Tongue (tissue), 2 donors: Measurements from ENCODE around the gene ITPR1. TPM values are rescaled to one million over a fixed set of nuclear protein-coding genes. Genes with fewer than 3 reads are reported as not detected.
"Not testable (repeated sequence)": the region's sequence is repeated elsewhere in the genome, so short reads cannot be mapped to it uniquely, and the experiment has no call there.

Source experiments
- DNase-seq: peaks from one replicate; pipeline ENCODE4 v3.0.0-alpha.2; 2015
- total RNA-seq: library from RNA; depleted of rRNA; stranded (reverse); fragments of >200 nt; gene quantifications from one replicate; pipeline ENCODE4 v1.2.3, GENCODE V29; 2014

ITPR1 gene
- total RNA-seq, 1 donor from 2014 or later = 47.3 TPM

DNA sequence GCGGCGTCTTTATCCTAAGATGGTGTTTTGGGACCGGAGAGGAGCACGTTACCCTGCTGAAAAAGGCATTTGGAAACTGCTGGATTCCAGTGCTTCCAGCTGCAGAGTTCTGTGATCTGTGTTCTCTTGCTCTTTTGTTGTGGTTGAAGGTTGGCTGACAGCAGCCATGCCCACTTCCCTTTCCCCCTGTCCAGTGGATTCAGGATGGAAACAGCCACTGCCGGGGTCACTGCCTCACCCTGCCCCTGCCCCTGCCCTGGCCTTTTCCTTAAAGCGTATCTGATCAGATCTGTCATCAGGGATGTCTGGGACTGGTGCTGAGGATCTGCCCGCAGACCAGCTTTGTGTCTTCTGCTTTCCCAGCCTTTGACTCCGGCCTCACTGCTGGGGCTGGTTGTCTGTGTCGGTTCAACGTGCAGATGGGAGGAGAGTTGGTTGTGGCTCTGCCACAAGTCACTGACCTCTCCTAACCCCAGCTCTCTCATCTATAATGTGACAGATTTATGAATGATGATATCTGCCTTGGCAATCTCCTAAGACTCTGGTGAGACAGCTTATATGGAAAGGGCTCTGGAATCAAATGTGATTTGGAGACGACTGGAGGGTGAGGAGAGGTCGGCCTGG, 266.7 kb downstream of the ITPR1 start:
- no peak for DNase-seq

DNA sequence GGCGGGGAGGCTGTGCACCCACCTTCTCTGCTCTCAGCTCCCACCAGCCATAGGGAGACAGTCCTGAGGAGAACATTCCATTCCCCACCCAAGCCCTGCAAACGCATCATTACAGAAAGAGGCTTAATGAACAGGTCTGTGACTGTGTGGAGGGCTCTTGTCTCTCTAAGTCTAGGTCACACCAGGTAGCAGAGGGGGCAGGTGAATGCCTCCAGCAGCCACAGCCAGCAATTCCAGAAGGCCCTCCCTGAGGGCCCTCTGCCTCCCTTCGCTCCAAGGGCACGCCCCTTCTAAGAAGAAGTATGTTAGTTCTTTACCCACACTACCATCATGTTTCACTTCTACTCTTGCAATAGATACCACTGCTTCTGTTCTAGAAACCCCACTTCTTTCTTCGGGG, 268.6 kb downstream of the ITPR1 start:
- DNase-seq = no peak

GRCh38 chr3:4762481-4763230, 269.5 kb downstream of the ITPR1 start:
- DNase-seq = not testable (repeated sequence)

DNA sequence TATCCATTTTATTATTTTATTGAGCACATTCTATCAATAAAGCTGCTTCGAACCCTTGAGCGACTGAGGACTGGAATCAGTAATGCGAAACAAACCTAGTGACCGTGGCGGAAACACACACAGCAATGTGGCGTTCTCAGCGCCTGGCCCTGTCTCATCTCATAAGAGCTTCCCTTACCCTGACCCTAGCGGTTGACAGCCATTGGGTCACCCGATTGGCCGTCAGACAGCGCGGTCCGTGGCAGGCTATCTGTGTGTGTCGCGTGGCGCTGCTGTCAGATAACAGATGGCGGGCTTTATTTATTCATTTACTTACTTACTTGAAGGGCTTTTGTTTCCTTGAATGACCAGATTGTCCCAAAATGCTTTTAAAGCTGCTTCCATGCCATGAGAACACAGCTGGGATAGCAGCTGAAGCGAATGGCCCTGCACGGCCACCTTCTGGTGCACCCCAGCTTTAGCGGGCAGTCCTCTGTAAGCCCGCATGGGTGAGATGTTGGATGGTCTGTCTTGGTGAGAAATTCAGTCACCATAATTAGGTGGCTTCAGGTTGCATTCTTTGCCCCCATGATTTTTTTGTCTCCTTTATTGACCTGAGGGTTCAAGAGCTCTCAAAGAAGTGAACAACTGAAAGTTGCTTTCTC, 270.6 kb downstream of the ITPR1 start:
- no peak for DNase-seq

GRCh38 chr3:4765212-4765611, 272.1 kb downstream of the ITPR1 start:
- no peak for DNase-seq

GRCh38 chr3:4766263-4766662, 273.1 kb downstream of the ITPR1 start:
- DNase-seq = no peak

- DNase-seq = no peak
These were observed 273.8 kb downstream of the ITPR1 start for GRCh38 chr3:4766716-4767499.

- DNase-seq = no peak
These were observed 274.9 kb downstream of the ITPR1 start for GRCh38 chr3:4768021-4768420.

GRCh38 chr3:4768521-4768920, 275.4 kb downstream of the ITPR1 start:
- no peak for DNase-seq

DNA sequence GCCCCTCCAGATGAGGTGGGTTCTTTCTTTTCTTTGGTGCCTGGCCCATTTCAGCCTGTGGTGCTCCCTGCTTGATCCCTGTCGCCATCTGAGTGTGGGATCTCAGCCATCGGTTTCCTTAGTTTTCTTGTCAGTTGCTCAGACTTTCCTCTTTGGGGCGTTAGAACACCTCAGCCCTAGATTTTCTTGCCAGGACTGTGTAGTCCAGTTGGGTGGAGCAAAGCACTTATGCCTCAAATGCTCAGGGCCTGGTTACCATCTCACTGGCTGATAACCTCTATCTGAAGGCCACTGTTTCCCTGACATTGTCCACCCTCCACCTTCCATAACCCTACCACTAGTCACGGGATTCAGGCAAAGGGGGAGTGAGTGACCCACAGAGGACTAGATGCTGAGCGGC, 277.4 kb downstream of the ITPR1 start:
- DNase-seq = no peak

- no peak for DNase-seq
These were observed 278.1 kb downstream of the ITPR1 start for GRCh38 chr3:4771243-4771642.

DNA sequence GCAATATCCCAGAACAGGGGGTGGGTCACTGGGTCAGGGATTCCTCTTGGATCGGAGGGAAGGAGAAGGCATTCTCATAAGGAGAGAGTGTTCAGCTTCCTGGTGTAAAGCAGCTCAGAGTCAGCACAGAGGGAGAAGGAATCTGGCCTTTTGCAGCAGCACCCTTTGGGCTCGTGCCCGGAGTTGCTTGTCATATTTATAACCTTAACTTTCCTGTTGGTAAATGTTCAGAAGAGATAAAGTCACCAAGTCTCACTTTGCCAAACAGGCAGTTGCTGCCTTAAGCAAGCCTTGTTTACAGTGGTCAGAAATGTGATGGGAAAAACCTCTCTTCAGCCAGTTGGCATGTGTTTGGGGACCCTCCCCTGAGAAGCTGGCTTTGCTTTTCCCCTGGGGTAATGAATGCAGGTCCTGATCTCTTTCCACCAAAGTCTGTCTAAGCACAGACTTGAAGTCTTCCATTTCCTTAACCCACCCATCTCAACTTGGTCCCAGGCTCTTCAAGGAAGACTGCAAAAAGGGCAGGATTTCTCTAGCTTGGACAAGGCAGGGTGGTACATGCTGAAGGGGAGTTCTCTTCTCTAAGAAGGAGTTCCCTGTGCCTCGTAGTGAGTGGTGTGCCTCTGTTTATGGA, 279.1 kb downstream of the ITPR1 start:
- DNase-seq = peak; percentile 29

DNA sequence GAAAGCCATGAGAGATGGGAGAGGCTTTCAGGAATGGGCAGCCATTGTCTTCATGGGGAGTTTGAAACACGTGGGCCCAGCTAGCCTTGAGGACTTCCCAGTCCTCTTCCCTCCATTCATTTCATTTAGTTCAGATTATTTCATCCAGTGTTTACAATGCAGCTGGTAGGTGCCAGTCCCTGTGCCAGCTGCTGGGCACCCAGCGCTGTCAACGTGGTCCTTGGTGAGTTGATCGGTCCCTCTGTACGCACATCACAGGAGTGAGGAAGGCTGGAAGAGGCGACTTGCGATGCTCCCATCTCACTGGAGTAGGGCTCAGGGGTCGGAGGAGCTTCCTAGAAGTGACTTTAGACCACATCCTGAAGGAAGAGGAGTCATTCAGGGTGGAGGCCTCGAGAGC, 279.7 kb downstream of the ITPR1 start:
- DNase-seq = no peak

DNA sequence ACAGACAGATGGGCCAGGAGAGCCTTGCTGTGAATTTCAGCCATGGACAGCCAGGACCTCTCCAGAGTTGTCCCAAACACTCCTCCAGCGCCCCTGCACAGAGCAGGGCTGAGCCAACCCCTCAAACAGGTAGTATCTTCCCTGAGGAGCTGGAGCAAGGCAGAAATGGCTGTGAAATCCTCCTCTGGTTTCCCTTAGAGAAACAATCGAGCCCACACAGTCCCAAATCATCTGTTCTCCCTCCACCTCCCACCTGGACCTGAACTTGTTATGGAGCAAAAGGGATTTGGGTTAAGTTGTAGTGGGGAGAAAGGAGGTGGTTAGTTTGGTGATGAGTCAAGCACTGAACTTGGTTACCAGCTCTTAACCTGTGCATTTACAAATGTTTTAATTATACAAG, 280.4 kb downstream of the ITPR1 start:
- no peak for DNase-seq

- no peak for DNase-seq
These were observed 281.4 kb downstream of the ITPR1 start for GRCh38 chr3:4774531-4774930.

DNA sequence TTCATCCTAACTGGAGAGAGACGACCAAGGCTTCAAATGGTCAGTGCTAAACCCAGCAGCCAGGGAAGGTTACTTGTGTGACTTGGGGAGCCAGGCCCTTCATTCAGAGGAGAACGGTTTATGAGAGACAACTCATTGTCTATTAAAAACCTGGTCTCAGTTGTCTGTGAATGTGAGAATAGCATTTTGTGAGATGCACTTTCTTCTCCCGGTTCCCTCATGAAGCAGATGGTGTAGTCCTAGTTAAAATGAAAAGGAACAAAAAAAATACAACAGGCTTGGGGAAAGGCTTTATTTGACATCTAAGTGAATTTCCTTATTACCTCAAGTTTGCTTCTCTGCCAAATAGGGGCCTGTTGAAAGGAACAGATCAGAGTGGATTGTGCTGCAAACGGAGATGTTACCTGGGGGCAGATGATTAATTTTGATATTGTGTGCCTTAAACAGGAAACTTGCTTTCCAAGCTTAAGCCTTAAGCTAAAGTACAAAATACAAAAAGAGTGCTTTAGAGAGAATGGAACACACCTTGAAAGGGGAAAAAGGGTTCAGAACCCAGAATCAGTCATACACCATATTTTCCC, 283.3 kb downstream of the ITPR1 start:
- DNase-seq = peak; percentile 65

DNA sequence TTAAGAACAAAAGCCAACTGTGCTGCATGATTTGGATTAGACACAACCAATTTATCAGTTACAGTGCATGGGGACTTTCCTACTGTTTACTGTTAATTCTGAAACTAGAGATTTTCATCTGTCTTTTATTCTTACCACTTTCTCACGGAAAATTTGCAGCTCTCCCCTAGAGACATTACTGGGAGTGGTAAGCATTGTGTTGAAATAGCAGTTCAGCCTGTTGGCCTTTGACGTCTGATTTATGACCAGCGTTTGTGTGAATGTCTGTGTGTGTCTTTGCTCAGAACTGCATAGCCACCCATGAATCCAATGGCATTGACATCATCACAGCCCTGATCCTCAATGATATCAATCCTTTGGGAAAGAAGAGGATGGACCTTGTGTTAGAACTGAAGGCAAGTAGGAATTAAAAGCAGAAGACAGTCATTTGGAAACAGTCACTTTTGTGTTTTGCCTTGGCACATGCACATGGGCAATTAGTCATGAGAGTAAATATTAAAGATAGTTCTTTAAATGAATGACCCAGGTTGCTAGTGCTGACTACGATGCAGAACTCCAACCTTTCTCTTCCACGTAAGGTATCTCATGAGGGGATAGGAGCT, 283.9 kb downstream of the ITPR1 start:
- DNase-seq = peak; percentile 65

GRCh38 chr3:4778119-4778518, 285.0 kb downstream of the ITPR1 start:
- no peak for DNase-seq

GRCh38 chr3:4778740-4779139, 285.6 kb downstream of the ITPR1 start:
- DNase-seq = no peak

DNA sequence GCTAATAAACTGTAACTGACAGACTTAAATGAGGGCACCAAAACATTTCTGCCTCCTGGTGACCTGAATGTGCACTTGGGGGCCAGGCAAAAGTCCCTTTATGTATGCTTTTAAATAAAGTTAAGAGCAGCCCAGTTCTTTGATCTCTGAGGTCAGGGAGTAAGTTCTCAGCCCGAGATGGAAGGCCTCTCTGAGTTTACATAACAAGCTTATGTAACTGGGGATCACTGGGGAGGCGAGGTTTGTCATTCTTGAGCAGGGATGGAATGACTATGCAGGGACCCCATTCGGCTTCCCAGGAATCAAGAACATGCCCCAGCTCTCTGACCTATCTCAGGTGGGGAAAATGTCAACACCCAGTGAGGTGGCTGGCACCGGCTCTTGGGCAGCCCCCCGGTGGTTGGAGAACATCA, 287.4 kb downstream of the ITPR1 start:
- no peak for DNase-seq

DNA sequence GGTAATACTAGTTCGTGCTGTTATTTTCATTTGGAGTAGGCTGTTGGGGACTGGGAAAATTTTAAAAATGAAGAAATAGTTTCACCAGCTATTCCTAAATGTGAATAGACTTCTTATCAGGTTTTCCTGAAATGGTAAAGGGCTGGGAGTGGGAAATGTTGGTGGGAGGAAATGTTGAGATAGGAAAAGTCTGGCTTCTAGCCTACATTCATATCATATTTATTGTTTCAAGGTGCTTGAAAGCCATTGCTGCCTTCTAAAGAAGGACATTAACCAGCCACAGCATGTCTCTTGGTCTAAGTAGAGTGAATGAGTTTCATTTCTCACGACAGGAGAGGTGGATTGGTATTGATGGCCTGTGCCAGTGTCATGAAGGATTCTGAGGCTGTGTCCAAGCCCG, 288.9 kb downstream of the ITPR1 start:
- no peak for DNase-seq

- DNase-seq = no peak
These were observed 292.4 kb downstream of the ITPR1 start for GRCh38 chr3:4785551-4785950.
